ENCODE data around the gene KATNAL1. TPM values are rescaled to one million over a fixed set of nuclear protein-coding genes. Genes with fewer than 3 reads are reported as not detected.

KATNAL1 gene
- total RNA-seq, 3 donors from 2014 or later = 3.4 to 45.5 (median 5.8) TPM

GRCh38 chr13:30156270-30156669 is 151.1 kb downstream of the KATNAL1 start:
- no peaks in the 10 kb centered on the region for H3K4me1 ChIP-seq (ENCODE audit: low read depth)
- DNase-seq (no peak), ATAC-seq (no peak)
- no peaks in the 10 kb centered on the region for H3K9me3 ChIP-seq
- intact Hi-C loops (cut with DNase I, micrococcal nuclease) = no loop called here
- no peaks in the 10 kb centered on the region for H3K36me3 ChIP-seq (ENCODE audit: low read depth)
- H3K4me3 ChIP-seq = no peak overlapping the region
- no peak for TF ChIP-seq CTCF (IDR thresholded peaks at IDR 0.05)

DNA sequence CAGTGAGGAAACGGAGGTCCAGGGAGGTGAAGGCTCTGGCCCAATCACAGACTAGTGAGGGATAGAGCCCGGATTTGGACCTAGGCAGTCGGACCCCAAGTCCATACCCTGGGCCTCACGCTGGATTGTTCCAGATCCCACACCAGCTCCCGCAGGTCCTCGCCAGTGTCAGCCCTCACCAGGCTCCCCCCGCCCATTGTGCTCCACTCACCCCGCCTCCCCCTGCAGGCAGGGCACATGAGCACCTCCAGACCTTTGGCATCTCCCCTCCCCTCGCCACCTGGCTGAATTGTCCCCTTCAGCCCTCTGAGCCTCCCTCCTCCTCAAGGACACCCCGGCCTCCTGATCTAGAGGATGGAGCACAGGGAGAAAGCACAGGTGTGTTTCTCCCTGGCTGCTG is 152.4 kb downstream of the KATNAL1 start:
- Histone ChIP-seq H3K4me1 (ENCODE audit: low read depth) (no peaks in the 10 kb centered on the region), H3K36me3 (ENCODE audit: low read depth) (no peaks in the 10 kb centered on the region), H3K4me3 (no peak overlapping the region), H3K9me3 (no peaks in the 10 kb centered on the region)
- DNase-seq (no peak), ATAC-seq (no peak)
- no peak for TF ChIP-seq CTCF (IDR thresholded peaks at IDR 0.05)
- intact Hi-C loops (cut with DNase I, micrococcal nuclease) = no loop called here

DNA sequence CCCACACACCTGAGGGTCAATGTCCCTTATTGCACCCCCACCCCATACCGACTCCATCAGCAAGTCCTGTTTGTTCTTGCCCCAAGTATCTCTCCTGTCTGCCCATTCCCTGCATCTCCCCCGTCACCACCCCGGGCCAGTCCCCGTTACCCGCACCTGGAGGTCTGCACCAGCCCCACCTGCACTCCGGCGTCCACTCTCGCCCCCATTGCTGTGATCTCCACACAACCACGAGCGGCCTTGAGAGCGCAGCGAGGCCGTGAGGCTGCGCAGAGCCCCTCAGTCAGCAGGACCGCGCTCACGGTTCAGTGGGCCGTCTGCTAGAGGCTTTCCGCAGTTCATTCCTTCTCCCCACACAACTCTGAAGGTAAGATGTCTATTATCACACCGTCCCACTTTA is 152.8 kb downstream of the KATNAL1 start:
- H3K9me3 ChIP-seq = no peaks in the 10 kb centered on the region
- no peak overlapping the region for H3K4me3 ChIP-seq
- ATAC-seq = no peak
- TF ChIP-seq CTCF (IDR thresholded peaks at IDR 0.05) = no peak
- intact Hi-C loops (cut with DNase I, micrococcal nuclease) = no loop called here
- no peak for DNase-seq
- no peaks in the 10 kb centered on the region for H3K36me3 ChIP-seq (ENCODE audit: low read depth)
- H3K4me1 ChIP-seq (ENCODE audit: low read depth) = no peaks in the 10 kb centered on the region

GRCh38 chr13:30153545-30154426 is 153.6 kb downstream of the KATNAL1 start:
- no peak for ATAC-seq
- H3K4me1 ChIP-seq (ENCODE audit: low read depth) = no peaks in the 10 kb centered on the region
- no peak for DNase-seq
- no peaks in the 10 kb centered on the region for H3K36me3 ChIP-seq (ENCODE audit: low read depth)
- no peak for TF ChIP-seq CTCF (IDR thresholded peaks at IDR 0.05)
- intact Hi-C loops (cut with DNase I, micrococcal nuclease) = no loop called here
- H3K9me3 ChIP-seq = no peaks in the 10 kb centered on the region
- no peak overlapping the region for H3K4me3 ChIP-seq

Other genes with a start within 250 kb of the KATNAL1 start
- gene UBE2L5, start 114.9 kb upstream of the KATNAL1 start, total RNA-seq = not detected
- gene HMGB1, start 158.4 kb upstream of the KATNAL1 start, total RNA-seq = 100 to 1,000 TPM; 178 to 303 (median 259) TPM